Measurements from ENCODE around the gene CACNA1I.

- TF ChIP-seq CTCF (conservative IDR thresholded peaks at IDR 0.05 in 1 of 2, IDR thresholded peaks at IDR 0.05 in 1 of 2; ENCODE audit: low read depth in 1 of 2, low read length in 2 of 2), result no peak
- no peak for TF ChIP-seq EZH2 (IDR thresholded peaks at IDR 0.05; ENCODE audit: low read length, missing control alignments)
These were observed 58.1 kb downstream of the CACNA1I start for GRCh38 chr22:39628563-39629080.
